GM18511 (cell line): Measurements from ENCODE around the gene ATG101.

Experiments
- ATAC-seq: cut with Tn5 transposase; IDR thresholded peaks from one replicate; pipeline ENCODE4 v1.9.1; 2021; ENCODE audit warnings: mild to moderate bottlenecking, moderate library complexity; ENCODE audit not compliant: unreplicated experiment

The ATG101 gene, protein sequence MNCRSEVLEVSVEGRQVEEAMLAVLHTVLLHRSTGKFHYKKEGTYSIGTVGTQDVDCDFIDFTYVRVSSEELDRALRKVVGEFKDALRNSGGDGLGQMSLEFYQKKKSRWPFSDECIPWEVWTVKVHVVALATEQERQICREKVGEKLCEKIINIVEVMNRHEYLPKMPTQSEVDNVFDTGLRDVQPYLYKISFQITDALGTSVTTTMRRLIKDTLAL

DNA sequence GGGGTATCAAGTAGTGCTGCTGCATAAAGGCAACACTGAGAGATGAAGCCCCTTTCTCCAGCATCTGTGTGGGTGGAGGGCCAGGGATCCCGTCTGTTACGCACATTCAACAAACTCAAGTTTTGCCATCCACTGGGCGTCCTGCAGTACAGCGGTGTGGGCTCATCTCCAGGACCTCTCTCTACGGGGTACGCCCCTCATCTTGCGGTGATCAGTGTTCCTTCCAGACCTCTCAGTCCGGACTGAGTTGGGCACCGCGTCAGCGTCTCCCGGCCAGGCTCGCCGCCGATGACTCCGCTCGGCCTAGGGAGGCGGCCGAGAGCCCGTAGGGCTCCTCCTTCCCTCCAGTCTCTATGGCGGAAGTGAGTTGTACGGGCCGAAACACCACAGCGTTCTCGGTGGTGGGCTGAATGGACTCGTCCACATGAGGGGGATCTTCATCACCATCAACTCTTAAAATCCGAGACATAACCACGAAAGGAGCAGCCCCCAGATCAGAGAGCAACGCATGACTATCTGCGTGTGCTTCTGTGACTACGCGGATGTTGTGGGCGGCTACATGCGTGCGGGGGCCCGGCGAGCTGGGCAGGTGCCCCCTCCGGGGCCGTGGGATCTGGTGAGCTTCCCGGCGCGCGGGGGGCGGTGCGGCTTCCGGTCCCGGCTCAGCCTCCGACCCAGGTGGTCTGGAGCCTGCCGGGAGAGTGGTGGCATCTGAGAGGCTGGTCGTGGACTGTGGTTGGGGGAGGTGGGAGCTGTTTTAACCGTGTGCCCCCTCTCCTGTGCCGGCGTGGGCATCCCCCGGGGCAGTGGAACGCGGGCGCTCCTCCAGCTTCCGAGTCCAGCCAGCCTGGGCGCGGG lies at the start of gene ATG101:
ATG101 (plus strand) TSS at position 652 of the 858 bp plus-strand sequence. CDS start 3,673 bp downstream, outside the sequence.
- ATAC-seq: peak; percentile 93

DNA sequence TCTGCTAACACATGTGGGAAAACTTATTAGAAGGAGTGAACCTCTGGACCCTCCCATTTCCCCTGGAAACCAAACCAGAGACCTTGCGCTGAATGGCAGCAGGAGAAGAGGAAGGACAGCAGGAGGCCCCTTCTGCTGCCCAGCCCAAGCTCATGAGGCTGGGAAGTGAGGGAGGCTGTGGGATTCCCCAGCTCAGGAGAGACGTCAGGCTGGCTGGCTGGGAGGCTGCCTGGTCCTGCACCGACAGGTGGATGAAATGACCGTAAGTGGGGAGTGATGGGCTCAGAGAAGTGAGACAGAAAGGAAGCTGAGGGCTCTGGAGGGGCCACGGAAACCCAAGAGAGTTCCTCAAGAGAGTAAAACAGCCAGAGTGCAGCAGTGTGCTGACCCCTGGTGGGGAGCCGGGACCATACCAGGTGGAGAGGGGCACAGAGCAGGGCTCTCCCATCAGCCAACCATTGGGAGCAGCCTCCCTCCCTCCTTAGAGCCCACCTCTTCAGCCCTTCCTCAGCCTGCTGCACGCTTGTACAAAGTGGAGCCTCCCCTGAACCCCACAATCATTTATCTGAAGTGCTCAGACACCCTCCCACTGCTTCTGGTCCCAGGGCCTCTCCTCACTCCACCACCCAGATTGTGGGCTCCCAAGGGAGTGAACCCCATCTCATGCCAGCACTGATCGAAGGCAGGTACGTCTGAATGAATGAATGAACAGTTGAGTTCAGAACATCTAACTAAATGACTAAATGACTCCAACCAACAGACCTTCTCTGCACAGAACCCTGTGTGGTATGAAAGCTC lies 49.0 kb upstream of the ATG101 start:
- ATAC-seq: peak; percentile 51

DNA sequence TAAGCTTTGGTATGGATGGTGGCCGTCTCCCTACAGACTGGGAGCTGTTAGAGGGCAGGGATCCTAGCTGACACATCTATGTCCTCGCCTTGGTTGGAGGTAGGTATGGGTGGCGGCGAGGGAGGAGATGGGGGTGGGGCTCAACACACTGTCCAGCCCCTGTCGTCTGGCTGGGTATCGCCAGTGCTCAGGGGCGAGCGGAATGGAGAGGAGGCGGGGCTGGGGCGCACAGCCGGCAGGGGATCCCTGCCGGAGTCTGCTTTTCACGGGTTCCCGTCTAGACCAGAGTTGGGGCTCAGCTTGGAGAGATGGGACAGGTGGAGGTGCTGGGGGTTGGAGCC lies 47.0 kb upstream of the ATG101 start:
- no peak for ATAC-seq

DNA sequence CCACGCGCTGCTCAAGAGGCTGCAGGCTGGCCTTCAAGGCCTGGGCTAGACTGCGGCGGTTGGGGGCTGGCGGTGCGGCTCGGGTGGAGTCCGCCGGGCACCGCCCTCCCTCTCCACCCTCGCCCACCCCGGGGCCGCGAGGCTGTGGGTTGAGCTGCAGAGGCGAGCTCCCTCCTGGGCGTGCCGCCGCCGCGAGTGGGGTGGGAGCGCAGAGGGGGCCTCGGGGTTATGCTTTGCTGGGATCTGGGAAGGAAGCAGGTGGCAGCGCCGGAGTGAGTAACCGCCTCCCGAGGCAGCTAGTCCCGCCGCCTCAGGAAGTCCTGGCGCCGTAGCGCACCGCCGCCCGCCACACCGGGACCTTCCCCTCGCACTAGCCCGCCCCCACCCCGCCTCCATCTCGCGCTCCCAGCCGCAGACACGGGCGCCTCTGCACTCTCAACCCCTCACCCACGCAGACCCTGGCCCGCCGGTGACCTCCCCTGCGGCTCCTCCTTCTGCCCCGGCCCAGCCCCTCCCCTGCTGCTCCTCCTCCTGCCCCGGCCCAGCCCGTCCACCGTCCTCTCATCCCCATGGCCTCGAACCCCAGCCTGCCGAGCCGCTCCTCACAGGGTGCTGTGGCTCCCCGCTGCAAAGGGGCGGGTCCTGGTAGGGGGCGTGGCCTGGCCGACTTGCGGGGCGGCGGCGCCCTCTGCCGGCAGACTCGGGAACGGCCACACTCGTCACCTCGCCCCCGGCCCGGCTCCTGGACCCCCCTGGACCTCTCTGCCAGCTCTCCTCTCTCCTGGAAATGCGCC lies 46.4 kb upstream of the ATG101 start:
- ATAC-seq: no peak

DNA sequence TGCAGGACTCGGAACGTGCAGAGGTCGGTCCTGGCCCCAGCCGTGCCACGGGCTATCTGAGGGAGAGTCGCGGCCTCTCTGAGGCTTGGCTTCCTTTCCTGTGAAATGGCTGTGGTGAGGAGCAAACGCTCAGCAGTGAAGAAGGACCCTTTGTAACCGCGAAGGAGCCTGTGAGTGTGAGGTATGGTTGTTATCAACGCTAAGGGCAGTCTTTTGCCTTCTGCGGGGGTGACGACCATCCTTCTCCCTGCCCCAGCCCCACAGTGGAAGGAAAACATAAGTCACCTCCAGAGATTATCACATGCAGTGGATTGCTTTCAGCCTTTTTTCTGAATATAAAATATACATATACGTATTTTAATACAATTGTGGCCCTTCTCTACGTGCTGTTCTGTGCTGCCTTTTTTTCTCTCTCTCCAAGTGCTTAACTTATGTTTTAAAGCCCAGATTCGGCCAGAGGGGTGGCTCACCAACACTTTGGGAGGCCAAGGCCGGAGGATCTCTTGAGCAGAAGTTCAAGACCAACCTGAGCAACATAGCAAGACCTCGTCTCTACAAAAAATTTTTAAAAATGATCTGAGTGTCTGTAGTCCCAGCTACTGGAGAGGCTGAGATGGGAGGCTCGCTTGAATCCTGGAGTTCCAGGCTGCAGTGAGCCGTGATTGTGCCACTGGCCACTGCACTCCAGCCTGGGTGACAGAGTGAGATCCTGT lies 45.6 kb upstream of the ATG101 start:
- ATAC-seq: no peak

DNA sequence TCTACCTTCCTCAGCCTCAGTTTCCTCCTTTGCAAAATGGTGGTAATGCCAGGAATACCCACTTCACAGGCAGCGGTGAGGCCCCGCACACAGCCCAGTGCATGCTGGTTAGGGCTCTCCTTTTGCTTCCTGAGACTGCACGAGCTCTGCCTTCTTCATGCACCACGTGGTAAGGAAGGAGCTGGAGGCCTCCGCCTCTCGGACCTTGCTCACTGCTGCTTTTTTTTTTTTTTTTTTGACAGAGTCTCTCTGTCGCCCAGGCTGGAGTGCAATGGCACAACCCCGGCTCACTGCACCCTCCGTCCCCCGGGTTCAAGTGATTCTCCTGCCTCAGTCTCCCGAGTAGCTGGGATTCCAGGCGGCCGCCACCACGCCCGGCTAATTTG lies 44.9 kb upstream of the ATG101 start:
- no peak for ATAC-seq

DNA sequence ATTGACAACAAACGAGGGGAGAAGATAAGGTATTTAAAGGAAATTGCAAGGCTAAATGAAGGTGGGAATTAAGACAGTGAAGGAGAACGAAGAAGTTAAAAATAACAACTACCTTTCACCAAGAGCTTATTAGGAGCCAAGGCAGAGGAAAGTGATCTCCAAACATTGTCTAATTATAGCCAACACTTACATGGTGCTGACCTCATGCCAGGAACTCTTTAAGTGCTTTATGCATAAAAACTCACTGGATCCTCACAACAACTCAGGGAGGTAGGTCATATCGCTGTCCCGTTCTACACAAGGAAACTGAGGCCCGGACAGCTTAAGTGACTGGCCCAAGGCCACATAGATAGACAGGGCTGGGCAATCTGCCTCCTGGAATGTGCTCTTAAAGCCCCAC lies 43.5 kb upstream of the ATG101 start:
- no peak for ATAC-seq

DNA sequence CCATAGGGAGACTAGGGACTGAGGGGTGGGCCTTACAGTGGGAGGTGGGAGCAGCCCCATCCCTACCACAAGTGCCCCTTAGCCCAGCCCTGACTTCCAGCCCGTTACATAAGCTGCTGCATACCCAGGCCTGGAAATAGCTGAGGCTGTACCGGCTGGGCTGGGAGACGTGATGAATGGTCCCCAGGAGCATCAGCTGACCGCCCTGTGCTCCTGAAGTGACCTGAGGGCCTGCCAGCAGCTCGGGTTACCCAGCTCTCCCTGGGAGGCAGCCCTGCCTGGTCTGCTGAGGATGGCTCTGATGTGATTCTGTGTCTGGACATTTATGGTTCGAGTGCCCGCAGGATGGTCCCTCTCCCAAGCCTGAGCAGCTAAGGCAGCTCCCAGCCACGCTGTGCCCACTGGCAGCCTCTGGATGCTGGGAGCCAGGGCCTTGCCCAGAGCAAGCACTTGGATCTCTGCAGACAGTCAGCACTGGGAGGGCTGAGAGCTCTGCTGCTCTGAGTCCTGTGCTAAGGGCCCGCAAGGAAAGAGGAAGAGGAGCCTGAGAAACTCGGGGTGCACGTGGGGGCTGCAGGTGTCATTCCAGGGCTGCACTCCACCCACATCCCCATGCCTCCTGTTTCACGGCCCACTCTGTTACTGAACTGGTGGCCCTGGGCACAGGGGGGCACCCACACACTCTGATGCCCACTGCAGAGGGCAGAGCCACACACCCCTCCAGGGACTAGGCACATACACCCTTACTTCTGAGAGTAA lies 42.5 kb upstream of the ATG101 start:
- ATAC-seq: no peak

DNA sequence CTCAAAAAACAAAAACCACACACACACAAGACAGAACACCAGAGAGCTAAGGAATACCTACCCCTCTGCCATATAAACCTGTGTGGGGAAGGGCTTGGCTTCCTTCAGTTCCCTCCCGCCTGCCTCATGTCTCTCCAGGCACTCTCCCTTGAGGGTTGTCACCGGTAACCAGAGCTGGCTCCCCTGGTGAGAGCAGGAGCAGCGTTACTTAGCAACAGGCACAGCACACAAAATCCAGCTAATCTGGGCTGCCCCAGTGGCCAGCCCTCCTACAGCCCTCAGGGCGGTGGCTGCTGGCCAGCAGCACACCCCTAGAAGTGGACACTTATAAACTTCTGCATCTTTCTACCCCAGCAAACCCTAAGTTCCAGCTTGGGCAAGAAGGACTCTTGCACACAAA lies 40.1 kb upstream of the ATG101 start:
- no peak for ATAC-seq

DNA sequence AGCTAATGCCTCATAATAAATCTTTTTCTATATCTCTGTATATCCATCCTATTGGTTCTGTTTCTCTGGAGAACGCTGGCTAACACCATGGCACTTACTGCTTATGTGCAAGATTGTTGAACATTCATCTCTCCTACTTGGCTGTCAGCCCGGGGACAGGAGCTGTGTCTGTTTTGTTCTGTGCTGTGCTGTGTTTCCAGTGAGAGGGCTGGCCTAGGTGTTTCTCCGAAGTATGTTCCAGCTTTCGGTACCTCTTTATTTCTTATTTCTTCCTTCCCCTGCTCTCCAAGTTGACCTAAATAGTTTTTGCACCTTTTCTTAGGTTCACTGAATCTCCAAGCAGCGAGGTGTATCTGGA lies 37.4 kb upstream of the ATG101 start:
- no peak for ATAC-seq

DNA sequence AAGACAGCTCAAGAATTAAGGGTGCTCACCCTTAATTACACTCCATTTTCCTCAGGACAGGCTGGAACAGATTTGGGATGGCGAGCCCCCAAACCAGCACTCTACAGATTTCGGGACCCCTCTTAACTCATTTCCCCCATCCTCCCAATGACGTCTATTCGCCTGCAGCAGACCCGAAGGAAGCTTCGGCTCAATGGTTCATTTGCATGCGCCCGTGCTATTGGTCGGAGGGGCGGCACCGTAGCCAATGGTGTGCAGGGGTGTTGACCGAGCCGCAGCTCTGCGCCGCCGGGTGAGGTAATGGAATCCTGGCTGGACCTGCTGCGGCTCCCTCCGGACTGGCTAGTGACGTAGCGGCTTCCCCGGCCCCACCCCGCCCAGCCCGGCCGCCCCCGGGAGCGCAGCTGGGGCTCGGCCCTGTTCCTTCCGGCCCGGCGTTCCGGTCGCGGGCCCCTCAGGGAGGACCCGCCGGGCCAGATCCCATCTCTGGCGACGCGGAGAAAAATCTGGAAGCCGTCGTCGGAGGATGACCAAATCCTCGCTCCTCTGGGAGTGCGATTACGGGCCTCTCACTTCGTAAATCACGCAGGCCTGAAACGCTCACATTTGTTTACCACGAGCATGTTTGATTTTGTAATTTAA lies 36.9 kb upstream of the ATG101 start:
- peak; percentile 95 for ATAC-seq

DNA sequence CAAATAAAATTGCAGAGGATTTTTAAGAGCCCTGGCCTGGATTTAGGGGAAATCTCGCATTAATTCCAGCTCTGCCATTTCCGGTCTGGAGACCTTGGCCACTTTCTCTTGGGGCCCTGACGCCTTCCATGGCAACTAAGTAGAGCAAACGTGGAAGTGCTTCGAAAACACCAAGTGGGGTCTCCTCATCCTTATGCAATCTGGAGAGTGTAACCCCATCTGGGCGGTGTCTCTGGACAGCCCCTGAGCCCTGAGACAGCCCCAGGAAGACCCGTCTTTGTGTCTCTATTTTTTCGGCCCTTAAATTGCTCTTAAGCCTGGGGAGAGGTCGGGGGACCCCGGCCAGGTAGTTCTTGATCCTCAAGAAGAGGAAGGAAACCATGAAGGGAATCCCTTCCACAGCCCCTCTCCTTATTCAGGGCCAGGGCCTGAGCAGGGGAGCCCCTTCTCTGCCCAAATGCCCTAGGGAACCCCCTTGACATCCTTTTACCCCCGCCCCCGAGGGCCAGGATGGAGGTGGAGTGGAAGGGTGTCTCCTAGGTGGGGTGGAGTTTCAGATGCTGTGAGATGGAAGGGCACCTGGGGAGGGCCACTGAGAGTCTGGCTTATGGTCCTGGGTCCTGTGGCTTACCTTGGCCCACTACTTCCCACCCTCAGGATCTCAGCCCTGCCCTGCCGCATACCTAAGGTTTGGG lies 36.2 kb upstream of the ATG101 start:
- ATAC-seq: no peak

DNA sequence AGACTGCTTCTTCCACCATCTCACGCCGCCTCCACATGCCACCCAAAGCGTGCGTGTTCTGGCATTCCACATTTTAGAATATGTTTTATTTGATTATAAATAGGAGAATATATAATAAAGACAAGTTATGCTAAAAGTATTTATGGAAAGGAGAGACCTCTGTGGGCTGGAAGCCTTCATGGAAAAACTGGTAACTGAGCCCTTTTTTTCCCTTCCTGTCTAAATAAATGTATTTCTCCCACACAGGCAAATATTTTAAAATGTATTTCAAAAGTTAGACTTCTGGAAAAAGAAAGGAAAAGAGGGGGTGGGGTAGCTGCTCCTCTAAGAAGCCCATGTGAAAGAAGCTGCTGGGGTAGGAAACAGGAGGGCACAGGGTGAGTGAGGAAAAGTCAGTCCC lies 34.6 kb upstream of the ATG101 start:
- no peak for ATAC-seq

DNA sequence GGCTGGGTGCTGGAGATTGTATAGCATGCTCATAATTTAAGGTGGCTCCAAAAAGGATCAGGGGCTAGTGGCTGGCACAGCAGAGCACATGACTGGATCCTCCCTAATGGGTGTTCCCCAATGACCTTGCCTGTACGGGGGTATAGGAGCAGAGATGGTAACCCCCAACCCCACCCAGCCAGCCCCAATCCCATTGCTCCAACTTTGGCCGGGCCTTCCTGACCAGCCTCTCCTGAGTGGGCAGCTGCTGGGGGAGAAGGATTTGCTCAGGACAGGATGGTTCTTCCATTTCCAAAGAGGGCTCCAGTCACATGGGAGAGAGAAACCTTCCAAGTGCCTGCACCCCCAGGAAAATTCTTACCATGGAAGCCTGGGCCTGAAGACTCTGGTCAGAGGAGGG lies 33.9 kb upstream of the ATG101 start:
- no peak for ATAC-seq

DNA sequence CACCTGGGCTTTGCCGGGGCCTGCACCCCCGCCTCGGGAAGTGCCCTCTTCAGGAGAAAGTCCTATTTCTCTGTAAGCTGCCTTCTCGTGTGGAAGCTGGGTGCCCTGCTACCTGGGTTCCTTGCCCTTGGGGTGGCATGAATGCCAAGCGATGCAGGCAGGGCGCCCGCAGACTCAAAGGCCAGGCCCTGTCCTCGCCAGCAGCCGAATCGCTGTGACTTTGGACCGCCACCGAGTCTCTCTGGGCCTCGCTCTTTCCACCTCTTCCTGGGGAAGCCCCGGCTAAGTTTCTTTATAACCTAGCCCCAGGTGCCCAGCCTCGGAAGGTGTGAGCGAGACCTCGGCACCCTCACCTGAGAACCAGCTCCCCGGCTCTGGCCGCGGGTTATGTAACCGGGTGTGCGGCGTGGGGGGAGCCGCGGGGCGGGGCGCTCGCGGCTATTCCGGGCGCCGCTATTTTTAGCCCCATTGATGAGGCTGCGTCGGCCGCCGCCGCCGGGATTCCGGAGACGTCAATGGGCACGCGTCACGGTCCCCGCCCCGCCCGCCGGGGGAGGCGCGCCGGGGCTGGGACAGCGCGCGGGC lies 33.1 kb upstream of the ATG101 start:
- ATAC-seq: peak; percentile 43

DNA sequence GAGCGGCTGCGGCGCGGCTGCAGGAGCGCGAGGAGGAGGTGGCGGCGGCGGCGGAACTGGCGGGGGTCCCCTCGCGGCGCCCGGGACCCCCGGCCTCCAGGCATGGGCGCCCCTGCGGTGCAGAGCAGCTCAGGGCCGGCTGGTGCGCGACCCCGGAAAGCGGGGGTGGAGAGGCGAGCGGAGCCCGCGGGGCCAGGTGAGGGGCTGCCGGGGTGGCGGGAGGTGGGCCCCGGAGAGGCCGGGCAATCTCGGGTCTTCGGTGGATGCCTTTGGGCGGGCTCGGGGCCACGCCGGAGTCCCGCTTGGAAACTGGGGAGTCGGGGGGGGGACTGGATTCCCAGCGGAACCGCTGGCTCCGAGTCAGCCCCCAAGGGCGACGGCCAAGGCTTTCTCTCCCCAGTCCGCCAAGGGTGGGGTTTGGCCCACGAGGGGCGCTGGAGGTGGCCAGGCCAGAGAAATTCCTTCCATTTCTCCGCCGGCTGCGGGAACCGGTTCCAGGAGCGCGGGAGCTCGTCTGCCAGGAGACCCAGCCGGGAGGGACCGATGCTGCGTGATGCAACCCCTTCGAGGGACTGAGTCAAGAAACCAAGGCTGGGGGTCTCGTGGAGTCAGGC lies 32.4 kb upstream of the ATG101 start:
- ATAC-seq: peak; percentile 12

DNA sequence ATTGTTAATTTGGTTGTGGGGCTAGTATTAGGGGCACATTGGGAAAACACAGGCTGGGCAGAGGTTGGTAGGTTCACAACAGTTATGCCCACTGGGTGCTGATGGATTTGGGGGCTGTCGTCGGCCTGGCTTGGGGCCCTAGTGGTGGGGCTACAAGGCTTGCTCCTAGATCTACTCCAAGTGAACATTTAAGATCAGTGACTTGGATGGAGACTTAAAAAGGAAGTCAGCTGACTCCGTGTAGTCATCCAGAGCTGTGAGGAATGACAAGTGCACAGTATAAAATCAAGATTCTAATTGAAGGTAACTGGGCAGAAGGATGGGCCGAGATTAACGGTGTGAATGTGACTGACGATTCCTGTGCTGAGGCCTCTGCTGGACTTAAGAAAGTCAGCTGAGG lies 31.3 kb upstream of the ATG101 start:
- ATAC-seq: no peak

DNA sequence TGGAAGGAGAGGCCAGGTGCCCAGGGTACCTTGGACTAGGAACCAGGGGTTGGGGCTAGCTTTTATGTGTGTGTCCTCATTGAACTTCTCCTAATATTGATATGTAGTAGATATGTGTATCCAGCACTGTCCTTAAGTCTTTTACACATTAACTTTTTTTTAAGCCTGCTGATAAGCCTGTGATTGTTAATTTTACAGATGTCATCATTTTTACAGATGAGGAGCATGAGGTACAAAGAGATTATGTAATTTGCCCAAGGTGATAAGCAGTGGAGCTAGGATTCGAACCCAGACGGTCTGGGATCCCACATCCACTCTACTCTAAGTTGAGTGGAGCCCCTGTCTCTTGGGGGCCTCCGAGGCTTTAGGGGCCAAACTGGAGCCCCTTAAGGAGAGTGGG lies 28.7 kb upstream of the ATG101 start:
- ATAC-seq: no peak
